Germinal center (tissue), 1 donor: ENCODE results near the gene FAM120A.

Source experiments
- DNase-seq: peaks from one replicate; pipeline ENCODE4 v3.0.0; 2012; ENCODE audit warnings: mixed read lengths, low spot score

Gene FAM120A

GRCh38 chr9:93577975-93578682 is 126.6 kb downstream of the FAM120A start:
- DNase-seq, result no peak

GRCh38 chr9:93578844-93579243 is 127.4 kb downstream of the FAM120A start:
- no peak for DNase-seq

- no peak for DNase-seq
Observed at GRCh38 chr9:93579711-93580516, 128.4 kb downstream of the FAM120A start.

GRCh38 chr9:93580654-93581380 is 129.3 kb downstream of the FAM120A start:
- DNase-seq, result no peak

GRCh38 chr9:93582115-93582514 is 130.6 kb downstream of the FAM120A start:
- DNase-seq, result no peak

GRCh38 chr9:93582550-93582949 is 131.1 kb downstream of the FAM120A start:
- no peak for DNase-seq

- no peak for DNase-seq
Observed at GRCh38 chr9:93585259-93585658, 133.8 kb downstream of the FAM120A start.

GRCh38 chr9:93585695-93586094 is 134.2 kb downstream of the FAM120A start:
- DNase-seq, result no peak

- no peak for DNase-seq
Observed at GRCh38 chr9:93586290-93587057, 135.0 kb downstream of the FAM120A start.

GRCh38 chr9:93587284-93587650 is 135.8 kb downstream of the FAM120A start:
- DNase-seq, result no peak

GRCh38 chr9:93587651-93588347 is 136.3 kb downstream of the FAM120A start:
- no peak for DNase-seq

- DNase-seq, result no peak
Observed at GRCh38 chr9:93588641-93589609, 137.4 kb downstream of the FAM120A start.

GRCh38 chr9:93589688-93590087 is 138.2 kb downstream of the FAM120A start:
- no peak for DNase-seq

GRCh38 chr9:93590609-93591234 is 139.2 kb downstream of the FAM120A start:
- no peak for DNase-seq

GRCh38 chr9:93591301-93592007 is 140.0 kb downstream of the FAM120A start:
- no peak for DNase-seq

GRCh38 chr9:93592008-93592642 is 140.6 kb downstream of the FAM120A start:
- no peak for DNase-seq

GRCh38 chr9:93592643-93593021 is 141.1 kb downstream of the FAM120A start:
- DNase-seq, result no peak

GRCh38 chr9:93593144-93593658 is 141.7 kb downstream of the FAM120A start:
- DNase-seq, result no peak
